GM23338 (cell line): ENCODE results near the gene PYURF. TPM values are rescaled to one million over a fixed set of nuclear protein-coding genes. Genes with fewer than 3 reads are reported as not detected.

Experiments used
- ATAC-seq: fragments of 200-7000 bp; cut with Tn5 transposase; 3 replicates; pipeline ENCODE4 v1.9.1; 2020
- DNase-seq: peaks from one replicate; pipeline ENCODE4 v3.0.0-alpha.2; 2015; ENCODE audit warnings: low spot score
- H2AFZ ChIP-seq: fragments of 200-600 bp; sonication (generic); 2 replicates; pipeline ENCODE4 v1.8.0; 2016; ENCODE audit warnings: antibody characterized with exemption, mild to moderate bottlenecking, moderate library complexity
- H3F3A ChIP-seq: fragments of 200-600 bp; sonication (generic); replicated peaks from 2 replicates; pipeline ENCODE4 v1.8.0; 2017; ENCODE audit warnings: antibody characterized with exemption, mixed run types, low read depth
- H3K27ac ChIP-seq: fragments of 200-600 bp; sonication (generic); 2 replicates; pipeline ENCODE4 v1.6.1; 2016; ENCODE audit warnings: low read depth
- H3K27me3 ChIP-seq: fragments of 200-600 bp; sonication (generic); 2 replicates; pipeline ENCODE4 v1.8.0; 2016; ENCODE audit warnings: mild to moderate bottlenecking, mixed run types, moderate library complexity; ENCODE audit not compliant: insufficient read depth
- H3K36me3 ChIP-seq: fragments of 200-600 bp; sonication (generic); 2 replicates; pipeline ENCODE4 v1.8.0; 2016; ENCODE audit warnings: mild to moderate bottlenecking; ENCODE audit not compliant: insufficient read depth
- H3K4me1 ChIP-seq: fragments of 200-600 bp; sonication (generic); 2 replicates; pipeline ENCODE4 v1.8.0; 2016; ENCODE audit warnings: mild to moderate bottlenecking, moderate library complexity; ENCODE audit not compliant: insufficient read depth
- H3K4me2 ChIP-seq: fragments of 200-600 bp; sonication (generic); 2 replicates; pipeline ENCODE4 v1.7.1; 2017; ENCODE audit warnings: mixed run types
- H3K4me3 ChIP-seq: fragments of 200-600 bp; sonication (generic); 2 replicates; pipeline ENCODE4 v1.6.1; 2016; ENCODE audit warnings: mixed run types
- H3K79me2 ChIP-seq: fragments of 200-600 bp; sonication (generic); replicated peaks from 2 replicates; pipeline ENCODE4 v1.8.0; 2017; ENCODE audit warnings: mild to moderate bottlenecking; ENCODE audit not compliant: insufficient read depth
- H3K9me2 ChIP-seq: fragments of 200-600 bp; sonication (generic); 2 replicates; pipeline ENCODE4 v1.8.0; 2017; ENCODE audit not compliant: insufficient read depth
- H4K20me1 ChIP-seq: fragments of 200-600 bp; sonication (generic); replicated peaks from 2 replicates; pipeline ENCODE4 v1.8.0; 2017; ENCODE audit warnings: mild to moderate bottlenecking; ENCODE audit not compliant: insufficient read depth
- H3K27ac Mint-ChIP-seq: 2 replicates; pipeline ENCODE4 v1.8.0; 2020; ENCODE audit warnings: inconsistent platforms, mild to moderate bottlenecking, moderate library complexity, mixed read lengths
- H3K27me3 Mint-ChIP-seq: 3 replicates; pipeline ENCODE4 v1.8.0; 2022; ENCODE audit warnings: low read depth, mild to moderate bottlenecking, moderate library complexity, mixed read lengths, inconsistent platforms; ENCODE audit not compliant: insufficient read depth, poor library complexity
- H3K36me3 Mint-ChIP-seq: 3 replicates; pipeline ENCODE4 v1.8.0; 2021; ENCODE audit warnings: low read depth, mild to moderate bottlenecking, inconsistent platforms, moderate library complexity, mixed read lengths
- H3K4me1 Mint-ChIP-seq: 3 replicates; pipeline ENCODE4 v1.8.0; 2020; ENCODE audit warnings: mild to moderate bottlenecking, inconsistent platforms, mixed read lengths
- H3K4me3 Mint-ChIP-seq: 3 replicates; pipeline ENCODE4 v1.8.0; 2021; ENCODE audit warnings: moderate library complexity, mild to moderate bottlenecking, inconsistent platforms, mixed read lengths
- H3K9me3 Mint-ChIP-seq: 3 replicates; pipeline ENCODE4 v1.8.0; 2020; ENCODE audit warnings: moderate library complexity, mild to moderate bottlenecking, inconsistent platforms, mixed read lengths
- EZH2phosphoT487 ChIP-seq: fragments of 200-600 bp; sonication (generic); IDR thresholded peaks from one replicate; pipeline ENCODE4 v1.8.1; 2018; ENCODE audit warnings: antibody characterized with exemption; ENCODE audit not compliant: unreplicated experiment
- POLR2AphosphoS5 ChIP-seq: IDR thresholded peaks from 2 replicates; pipeline ENCODE4 v1.6.1; 2016; ENCODE audit warnings: antibody characterized with exemption, low read depth
- STAT1 ChIP-seq: IDR thresholded peaks from one replicate; pipeline ENCODE4 v1.6.1; 2016; ENCODE audit warnings: antibody characterized with exemption; ENCODE audit not compliant: unreplicated experiment
- ZNF114 ChIP-seq: fragments of 250-450 bp; sonication (Bioruptor Pico); IDR thresholded peaks from 2 replicates; pipeline ENCODE4 v1.5.0; 2020; ENCODE audit warnings: mild to moderate bottlenecking, moderate library complexity
- ZNF331 ChIP-seq: fragments of 250-450 bp; sonication (Bioruptor Pico); IDR thresholded peaks from 2 replicates; pipeline ENCODE4 v1.5.0; 2020; ENCODE audit warnings: low read depth, mild to moderate bottlenecking, moderate library complexity
- polyA plus RNA-seq: library from polyadenylated mRNA; unstranded; fragments of >200 nt; fragmentation: Nextera tagmentation; extraction: Ambion mirVana; gene quantifications from 2 replicates; pipeline ENCODE4 v1.2.1, GENCODE V29; 2016
- total RNA-seq: library from RNA; depleted of rRNA; stranded (reverse); fragments of >200 nt; shearing (Covaris generic); gene quantifications from 2 replicates; pipeline ENCODE4 v1.2.3, GENCODE V29; 2014
- TF ChIP-seq, protein P1 (sequence below), 2 experiments: fragments of 200-600 bp in 1 of 2; sonication (generic) in 1 of 2; conservative IDR thresholded peaks; 2 replicates each; pipeline versions ENCODE4 v1.5.1 to v1.6.1; 2016 to 2017; ENCODE audit warnings: antibody characterized with exemption in 2 of 2, low read depth in 2 of 2, mild to moderate bottlenecking in 2 of 2, moderate library complexity in 1 of 2
- TF ChIP-seq, protein P2 (sequence below): IDR thresholded peaks from 2 replicates; pipeline ENCODE4 v1.6.1; 2016; ENCODE audit warnings: antibody characterized with exemption
- TF ChIP-seq, protein P3 (sequence below): fragments of 250-450 bp; sonication (Bioruptor Pico); IDR thresholded peaks from 2 replicates; pipeline ENCODE4 v1.5.0; 2020; ENCODE audit warnings: mild to moderate bottlenecking, moderate library complexity

The PYURF gene
- total and polyA plus RNA-seq, 2 experiments from 2014 or later: 65.3 to 116 TPM

DNA sequence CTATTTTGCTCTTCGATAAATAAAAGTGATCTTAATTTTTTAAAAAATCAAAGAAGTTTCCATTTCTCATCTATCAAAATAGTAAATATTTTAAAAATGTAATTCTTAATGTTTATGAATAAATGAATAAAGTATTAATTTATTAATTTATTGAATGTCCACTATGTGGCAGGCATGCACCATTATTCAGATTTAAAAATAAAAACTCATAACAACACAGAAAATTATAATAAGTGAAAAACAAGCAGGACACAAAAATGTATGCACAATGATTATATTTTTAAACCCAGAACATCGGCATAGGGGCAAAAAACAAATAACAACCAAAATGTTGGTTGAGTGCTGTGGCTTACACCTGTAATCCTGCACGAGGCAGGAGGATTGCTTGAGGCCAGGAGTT, 5.3 kb upstream of the PYURF start:
- H3K27ac Mint-ChIP-seq: no peak overlapping the region
- no peaks in the 10 kb centered on the region for H3K36me3 Mint-ChIP-seq
- Histone ChIP-seq H3K36me3 (no peaks in the 10 kb centered on the region), H3K4me3 (no peak overlapping the region), H3F3A (0 out of 2 replicates have a peak, but pooled peaks cover 5% of the 10 kb centered on the region), H3K9me2 (no peaks in the 10 kb centered on the region), H4K20me1 (no peaks in the 10 kb centered on the region), H3K27me3 (no peaks in the 10 kb centered on the region), H3K79me2 (peaks cover 40% of the 10 kb centered on the region), H3K27ac (no peak overlapping the region), H3K4me2 (no peak overlapping the region), H3K4me1 (peaks cover 31% of the 10 kb centered on the region), H2AFZ (no peak overlapping the region)
- DNase-seq (no peak), ATAC-seq (no peak)
- no peak for TF ChIP-seq EZH2phosphoT487
- no peak for TF ChIP-seq POLR2AphosphoS5
- TF ChIP-seq ZNF114: no peak
- TF ChIP-seq, protein P1, sequence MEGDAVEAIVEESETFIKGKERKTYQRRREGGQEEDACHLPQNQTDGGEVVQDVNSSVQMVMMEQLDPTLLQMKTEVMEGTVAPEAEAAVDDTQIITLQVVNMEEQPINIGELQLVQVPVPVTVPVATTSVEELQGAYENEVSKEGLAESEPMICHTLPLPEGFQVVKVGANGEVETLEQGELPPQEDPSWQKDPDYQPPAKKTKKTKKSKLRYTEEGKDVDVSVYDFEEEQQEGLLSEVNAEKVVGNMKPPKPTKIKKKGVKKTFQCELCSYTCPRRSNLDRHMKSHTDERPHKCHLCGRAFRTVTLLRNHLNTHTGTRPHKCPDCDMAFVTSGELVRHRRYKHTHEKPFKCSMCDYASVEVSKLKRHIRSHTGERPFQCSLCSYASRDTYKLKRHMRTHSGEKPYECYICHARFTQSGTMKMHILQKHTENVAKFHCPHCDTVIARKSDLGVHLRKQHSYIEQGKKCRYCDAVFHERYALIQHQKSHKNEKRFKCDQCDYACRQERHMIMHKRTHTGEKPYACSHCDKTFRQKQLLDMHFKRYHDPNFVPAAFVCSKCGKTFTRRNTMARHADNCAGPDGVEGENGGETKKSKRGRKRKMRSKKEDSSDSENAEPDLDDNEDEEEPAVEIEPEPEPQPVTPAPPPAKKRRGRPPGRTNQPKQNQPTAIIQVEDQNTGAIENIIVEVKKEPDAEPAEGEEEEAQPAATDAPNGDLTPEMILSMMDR (conservative IDR thresholded peaks at IDR 0.05; ENCODE audit: low read depth in 2 of 2): no peak
- no peak for TF ChIP-seq ZNF331 (CRISPR knock-in tag)
- TF ChIP-seq, protein P2, sequence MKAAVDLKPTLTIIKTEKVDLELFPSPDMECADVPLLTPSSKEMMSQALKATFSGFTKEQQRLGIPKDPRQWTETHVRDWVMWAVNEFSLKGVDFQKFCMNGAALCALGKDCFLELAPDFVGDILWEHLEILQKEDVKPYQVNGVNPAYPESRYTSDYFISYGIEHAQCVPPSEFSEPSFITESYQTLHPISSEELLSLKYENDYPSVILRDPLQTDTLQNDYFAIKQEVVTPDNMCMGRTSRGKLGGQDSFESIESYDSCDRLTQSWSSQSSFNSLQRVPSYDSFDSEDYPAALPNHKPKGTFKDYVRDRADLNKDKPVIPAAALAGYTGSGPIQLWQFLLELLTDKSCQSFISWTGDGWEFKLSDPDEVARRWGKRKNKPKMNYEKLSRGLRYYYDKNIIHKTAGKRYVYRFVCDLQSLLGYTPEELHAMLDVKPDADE: no peak
- TF ChIP-seq, protein P3, sequence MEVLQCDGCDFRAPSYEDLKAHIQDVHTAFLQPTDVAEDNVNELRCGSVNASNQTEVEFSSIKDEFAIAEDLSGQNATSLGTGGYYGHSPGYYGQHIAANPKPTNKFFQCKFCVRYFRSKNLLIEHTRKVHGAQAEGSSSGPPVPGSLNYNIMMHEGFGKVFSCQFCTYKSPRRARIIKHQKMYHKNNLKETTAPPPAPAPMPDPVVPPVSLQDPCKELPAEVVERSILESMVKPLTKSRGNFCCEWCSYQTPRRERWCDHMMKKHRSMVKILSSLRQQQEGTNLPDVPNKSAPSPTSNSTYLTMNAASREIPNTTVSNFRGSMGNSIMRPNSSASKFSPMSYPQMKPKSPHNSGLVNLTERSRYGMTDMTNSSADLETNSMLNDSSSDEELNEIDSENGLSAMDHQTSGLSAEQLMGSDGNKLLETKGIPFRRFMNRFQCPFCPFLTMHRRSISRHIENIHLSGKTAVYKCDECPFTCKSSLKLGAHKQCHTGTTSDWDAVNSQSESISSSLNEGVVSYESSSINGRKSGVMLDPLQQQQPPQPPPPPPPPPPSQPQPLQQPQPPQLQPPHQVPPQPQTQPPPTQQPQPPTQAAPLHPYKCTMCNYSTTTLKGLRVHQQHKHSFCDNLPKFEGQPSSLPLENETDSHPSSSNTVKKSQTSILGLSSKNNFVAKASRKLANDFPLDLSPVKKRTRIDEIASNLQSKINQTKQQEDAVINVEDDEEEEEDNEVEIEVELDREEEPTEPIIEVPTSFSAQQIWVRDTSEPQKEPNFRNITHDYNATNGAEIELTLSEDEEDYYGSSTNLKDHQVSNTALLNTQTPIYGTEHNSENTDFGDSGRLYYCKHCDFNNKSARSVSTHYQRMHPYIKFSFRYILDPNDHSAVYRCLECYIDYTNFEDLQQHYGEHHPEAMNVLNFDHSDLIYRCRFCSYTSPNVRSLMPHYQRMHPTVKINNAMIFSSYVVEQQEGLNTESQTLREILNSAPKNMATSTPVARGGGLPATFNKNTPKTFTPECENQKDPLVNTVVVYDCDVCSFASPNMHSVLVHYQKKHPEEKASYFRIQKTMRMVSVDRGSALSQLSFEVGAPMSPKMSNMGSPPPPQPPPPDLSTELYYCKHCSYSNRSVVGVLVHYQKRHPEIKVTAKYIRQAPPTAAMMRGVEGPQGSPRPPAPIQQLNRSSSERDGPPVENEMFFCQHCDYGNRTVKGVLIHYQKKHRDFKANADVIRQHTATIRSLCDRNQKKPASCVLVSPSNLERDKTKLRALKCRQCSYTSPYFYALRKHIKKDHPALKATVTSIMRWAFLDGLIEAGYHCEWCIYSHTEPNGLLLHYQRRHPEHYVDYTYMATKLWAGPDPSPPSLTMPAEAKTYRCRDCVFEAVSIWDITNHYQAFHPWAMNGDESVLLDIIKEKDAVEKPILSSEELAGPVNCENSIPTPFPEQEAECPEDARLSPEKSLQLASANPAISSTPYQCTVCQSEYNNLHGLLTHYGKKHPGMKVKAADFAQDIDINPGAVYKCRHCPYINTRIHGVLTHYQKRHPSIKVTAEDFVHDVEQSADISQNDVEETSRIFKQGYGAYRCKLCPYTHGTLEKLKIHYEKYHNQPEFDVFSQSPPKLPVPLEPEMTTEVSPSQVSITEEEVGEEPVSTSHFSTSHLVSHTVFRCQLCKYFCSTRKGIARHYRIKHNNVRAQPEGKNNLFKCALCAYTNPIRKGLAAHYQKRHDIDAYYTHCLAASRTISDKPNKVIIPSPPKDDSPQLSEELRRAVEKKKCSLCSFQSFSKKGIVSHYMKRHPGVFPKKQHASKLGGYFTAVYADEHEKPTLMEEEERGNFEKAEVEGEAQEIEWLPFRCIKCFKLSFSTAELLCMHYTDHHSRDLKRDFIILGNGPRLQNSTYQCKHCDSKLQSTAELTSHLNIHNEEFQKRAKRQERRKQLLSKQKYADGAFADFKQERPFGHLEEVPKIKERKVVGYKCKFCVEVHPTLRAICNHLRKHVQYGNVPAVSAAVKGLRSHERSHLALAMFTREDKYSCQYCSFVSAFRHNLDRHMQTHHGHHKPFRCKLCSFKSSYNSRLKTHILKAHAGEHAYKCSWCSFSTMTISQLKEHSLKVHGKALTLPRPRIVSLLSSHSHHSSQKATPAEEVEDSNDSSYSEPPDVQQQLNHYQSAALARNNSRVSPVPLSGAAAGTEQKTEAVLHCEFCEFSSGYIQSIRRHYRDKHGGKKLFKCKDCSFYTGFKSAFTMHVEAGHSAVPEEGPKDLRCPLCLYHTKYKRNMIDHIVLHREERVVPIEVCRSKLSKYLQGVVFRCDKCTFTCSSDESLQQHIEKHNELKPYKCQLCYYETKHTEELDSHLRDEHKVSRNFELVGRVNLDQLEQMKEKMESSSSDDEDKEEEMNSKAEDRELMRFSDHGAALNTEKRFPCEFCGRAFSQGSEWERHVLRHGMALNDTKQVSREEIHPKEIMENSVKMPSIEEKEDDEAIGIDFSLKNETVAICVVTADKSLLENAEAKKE: no peak
- TF ChIP-seq STAT1: no peak
- no peaks in the 10 kb centered on the region for H3K27me3 Mint-ChIP-seq
- H3K4me1 Mint-ChIP-seq: peaks cover 33% of the 10 kb centered on the region; the same call in 2 of the 3 replicates
- no peaks in the 10 kb centered on the region for H3K9me3 Mint-ChIP-seq
- H3K4me3 Mint-ChIP-seq: no peak overlapping the region
